GM19193 (cell line): Measurements from ENCODE around the gene SH3BP5.

Source experiments
- POLR2A ChIP-seq: IDR thresholded peaks from 4 replicates; pipeline ENCODE4 v1.6.1; 2011; ENCODE audit not compliant: insufficient read depth, insufficient read length; ENCODE audit errors: extremely low read depth

Gene SH3BP5

GRCh38 chr3:15332405-15333098, at the start of gene SH3BP5:
Gene SH3BP5, minus strand, starts transcription at chr3:15332586. Its CDS starts 178 bp downstream, at chr3:15332408.
- TF ChIP-seq POLR2A = peak; percentile 66

- TF ChIP-seq POLR2A = no peak
Observed at GRCh38 chr3:15380980-15381890, 48.8 kb upstream of the SH3BP5 start.

- TF ChIP-seq POLR2A = no peak
Observed at GRCh38 chr3:15377961-15378791, 45.8 kb upstream of the SH3BP5 start.

GRCh38 chr3:15375461-15376000, 43.1 kb upstream of the SH3BP5 start:
- no peak for TF ChIP-seq POLR2A

- no peak for TF ChIP-seq POLR2A
Observed at GRCh38 chr3:15372918-15373317, 40.5 kb upstream of the SH3BP5 start.

- TF ChIP-seq POLR2A = no peak
Observed at GRCh38 chr3:15368561-15369135, 36.3 kb upstream of the SH3BP5 start.

- TF ChIP-seq POLR2A = no peak
Observed at GRCh38 chr3:15367059-15367458, 34.7 kb upstream of the SH3BP5 start.

- no peak for TF ChIP-seq POLR2A
Observed at GRCh38 chr3:15361494-15362214, 29.3 kb upstream of the SH3BP5 start.

GRCh38 chr3:15360788-15361493, 28.6 kb upstream of the SH3BP5 start:
- no peak for TF ChIP-seq POLR2A

- no peak for TF ChIP-seq POLR2A
Observed at GRCh38 chr3:15359677-15360397, 27.5 kb upstream of the SH3BP5 start.

GRCh38 chr3:15356176-15356575, 23.8 kb upstream of the SH3BP5 start:
- no peak for TF ChIP-seq POLR2A

GRCh38 chr3:15355086-15355485, 22.7 kb upstream of the SH3BP5 start:
- TF ChIP-seq POLR2A = no peak
